ENCODE results near the gene SSX4B. TPM values are rescaled to one million over a fixed set of nuclear protein-coding genes. Genes with fewer than 3 reads are reported as not detected.
A peak's percentile ranks its signal among the peaks of the same experiment; 100 is the strongest.
"Not testable (repeated sequence)": the region's sequence is repeated elsewhere in the genome, so short reads cannot be mapped to it uniquely, and the experiment has no call there.

Gene SSX4B, protein sequence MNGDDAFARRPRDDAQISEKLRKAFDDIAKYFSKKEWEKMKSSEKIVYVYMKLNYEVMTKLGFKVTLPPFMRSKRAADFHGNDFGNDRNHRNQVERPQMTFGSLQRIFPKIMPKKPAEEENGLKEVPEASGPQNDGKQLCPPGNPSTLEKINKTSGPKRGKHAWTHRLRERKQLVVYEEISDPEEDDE
- polyA plus RNA-seq (2013): not detected

DNA sequence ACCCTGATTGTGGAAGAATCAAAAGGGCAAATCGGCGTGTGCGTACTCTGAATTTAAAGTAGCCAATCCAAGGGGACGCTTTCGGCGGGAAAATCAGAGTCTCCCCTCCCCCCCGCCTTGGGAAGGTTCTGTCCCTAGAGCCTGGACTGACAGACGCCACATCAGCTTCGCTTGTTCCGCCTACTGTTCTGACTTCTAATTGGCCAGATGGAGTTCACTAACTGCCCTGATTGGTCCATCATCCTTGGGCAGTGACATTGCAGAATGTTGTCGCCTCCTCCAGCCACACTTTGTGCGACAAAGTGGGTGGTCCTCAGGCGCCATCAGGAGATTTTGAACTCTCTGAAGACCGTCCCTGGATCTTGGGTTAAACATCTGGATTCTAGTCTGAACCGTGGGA is at the start of gene SSX4B:
Gene SSX4B, minus strand, starts transcription at position 101 of the 400 bp plus-strand sequence. CDS start 588 bp downstream, outside the sequence.
- H3K4me1 ChIP-seq (ENCODE audit: control extremely low read depth in 1 of 4, control insufficient read depth in 4 of 4, insufficient read depth in 4 of 4, low read length in 3 of 4); H3K4me3 ChIP-seq (ENCODE audit: control insufficient read depth in 1 of 7, extremely low read depth in 1 of 7, insufficient read depth in 4 of 7, low read depth in 2 of 7, low read length in 6 of 7); H3K9me3 ChIP-seq (ENCODE audit: control extremely low read depth in 1 of 5, control insufficient read depth in 4 of 5, insufficient read depth in 2 of 5, low read depth in 1 of 5, low read length in 4 of 5); CTCF ChIA-PET; H3K27ac ChIP-seq (ENCODE audit: insufficient read depth in 1 of 2, low read depth in 1 of 2, low read length in 2 of 2, poor library complexity in 1 of 2, severe bottlenecking in 2 of 2); POLR2A ChIA-PET; H3K27me3 ChIP-seq (replicated peaks in 2 of 5; ENCODE audit: control insufficient read depth in 4 of 5, insufficient read depth in 5 of 5, low read length in 4 of 5); H3K36me3 ChIP-seq (ENCODE audit: control insufficient read depth in 4 of 4, insufficient read depth in 4 of 4, low read length in 3 of 4); DNase-seq: not testable (repeated sequence)
- WGBS (ENCODE audit: insufficient coverage): no CpG with 5 or more reads among the region's 15 CpGs

DNA sequence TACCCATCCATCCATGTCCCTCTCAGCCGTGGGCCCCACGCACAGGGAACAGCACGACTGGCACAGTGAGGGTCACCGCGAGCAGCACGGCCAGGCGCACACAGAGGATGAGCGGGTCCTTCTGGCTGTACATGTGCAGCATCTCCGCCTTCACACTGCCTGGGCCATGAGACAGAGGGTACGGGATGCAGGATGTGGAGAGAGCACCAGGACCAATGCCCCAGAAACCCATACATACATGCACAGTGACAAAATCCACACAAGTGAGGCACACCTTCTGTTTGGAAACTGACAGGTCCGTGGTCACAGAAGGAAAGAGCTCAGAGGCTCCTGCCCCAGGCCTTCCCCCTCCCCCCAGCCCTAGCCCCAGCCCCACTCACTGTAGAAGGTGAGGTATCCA is 48.8 kb upstream of the SSX4B start:
- ChIA-PET POLR2A (no interaction called here), CTCF (no interaction called here)
- no peak for DNase-seq
- WGBS (ENCODE audit: insufficient coverage): 93% methylated on average over 8 of the region's 11 CpGs
- Histone ChIP-seq H3K27me3 (replicated peaks in 2 of 5; ENCODE audit: control insufficient read depth in 4 of 5, insufficient read depth in 5 of 5, low read length in 4 of 5) (no peaks in the 10 kb centered on the region), H3K4me3 (ENCODE audit: control insufficient read depth in 1 of 7, extremely low read depth in 1 of 7, insufficient read depth in 4 of 7, low read depth in 2 of 7, low read length in 6 of 7) (no peak overlapping the region), H3K36me3 (ENCODE audit: control insufficient read depth in 4 of 4, insufficient read depth in 4 of 4, low read length in 3 of 4) (peaks cover 0 to 49% (median 30%) of the 10 kb centered on the region in 4 experiments), H3K4me1 (ENCODE audit: control extremely low read depth in 1 of 4, control insufficient read depth in 4 of 4, insufficient read depth in 4 of 4, low read length in 3 of 4) (no peaks in the 10 kb centered on the region), H3K27ac (ENCODE audit: insufficient read depth in 1 of 2, low read depth in 1 of 2, low read length in 2 of 2, poor library complexity in 1 of 2, severe bottlenecking in 2 of 2) (no peak overlapping the region), H3K9me3 (ENCODE audit: control extremely low read depth in 1 of 5, control insufficient read depth in 4 of 5, insufficient read depth in 2 of 5, low read depth in 1 of 5, low read length in 4 of 5) (no peaks in the 10 kb centered on the region)

DNA sequence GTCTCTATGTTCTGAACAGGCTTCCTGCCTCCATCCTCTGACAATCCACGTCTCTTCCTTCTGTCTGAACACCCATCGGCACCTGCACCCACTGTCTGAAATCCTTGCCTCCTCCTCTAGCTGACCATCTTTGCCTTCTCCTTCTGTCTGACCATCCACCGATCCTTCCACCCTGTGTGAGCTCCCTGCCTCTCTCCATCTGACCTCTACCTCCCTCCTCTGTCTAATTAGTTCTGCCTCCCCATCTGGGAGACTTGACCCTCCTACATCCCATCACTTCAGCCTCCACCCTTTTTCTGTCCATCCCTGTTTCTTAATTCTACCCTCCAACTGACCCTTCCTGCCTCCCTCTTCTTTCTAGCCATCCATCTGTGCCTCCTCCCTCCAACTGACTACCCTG is 48.3 kb upstream of the SSX4B start:
- Histone ChIP-seq H3K27ac (ENCODE audit: insufficient read depth in 1 of 2, low read depth in 1 of 2, low read length in 2 of 2, poor library complexity in 1 of 2, severe bottlenecking in 2 of 2) (no peak overlapping the region), H3K27me3 (replicated peaks in 2 of 5; ENCODE audit: control insufficient read depth in 4 of 5, insufficient read depth in 5 of 5, low read length in 4 of 5) (no peaks in the 10 kb centered on the region), H3K36me3 (ENCODE audit: control insufficient read depth in 4 of 4, insufficient read depth in 4 of 4, low read length in 3 of 4) (peaks cover 0 to 45% (median 27%) of the 10 kb centered on the region in 4 experiments), H3K9me3 (ENCODE audit: control extremely low read depth in 1 of 5, control insufficient read depth in 4 of 5, insufficient read depth in 2 of 5, low read depth in 1 of 5, low read length in 4 of 5) (no peaks in the 10 kb centered on the region), H3K4me1 (ENCODE audit: control extremely low read depth in 1 of 4, control insufficient read depth in 4 of 4, insufficient read depth in 4 of 4, low read length in 3 of 4) (no peaks in the 10 kb centered on the region), H3K4me3 (ENCODE audit: control insufficient read depth in 1 of 7, extremely low read depth in 1 of 7, insufficient read depth in 4 of 7, low read depth in 2 of 7, low read length in 6 of 7) (no peak overlapping the region)
- ChIA-PET CTCF (no interaction called here), POLR2A (no interaction called here)
- WGBS (ENCODE audit: insufficient coverage): 81% methylated on average over 3 of the region's 3 CpGs
- DNase-seq: no peak

DNA sequence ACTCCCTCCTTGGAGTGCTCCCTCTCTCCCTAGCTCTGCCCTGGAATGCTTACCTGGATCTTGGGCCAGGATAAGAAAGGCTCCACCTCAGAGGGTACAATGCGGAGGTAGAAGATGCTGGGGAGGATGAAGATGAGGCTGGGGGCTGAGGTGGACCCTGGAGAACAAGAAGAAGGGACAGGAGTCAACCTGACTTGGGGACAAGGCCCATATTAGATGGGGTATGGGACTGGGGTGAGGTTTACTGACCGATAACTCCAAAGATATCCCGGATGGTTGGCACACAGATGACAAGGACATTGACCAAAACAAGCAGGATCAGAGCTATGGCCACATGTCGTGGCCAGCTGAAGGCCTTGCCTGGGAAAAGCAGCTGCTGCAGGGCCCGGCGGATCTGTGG is 47.7 kb upstream of the SSX4B start:
- 93% methylated on average over 6 of the region's 6 CpGs for WGBS (ENCODE audit: insufficient coverage)
- CTCF ChIA-PET: no interaction called here
- no peak overlapping the region for H3K4me3 ChIP-seq (ENCODE audit: control insufficient read depth in 1 of 7, extremely low read depth in 1 of 7, insufficient read depth in 4 of 7, low read depth in 2 of 7, low read length in 6 of 7)

DNA sequence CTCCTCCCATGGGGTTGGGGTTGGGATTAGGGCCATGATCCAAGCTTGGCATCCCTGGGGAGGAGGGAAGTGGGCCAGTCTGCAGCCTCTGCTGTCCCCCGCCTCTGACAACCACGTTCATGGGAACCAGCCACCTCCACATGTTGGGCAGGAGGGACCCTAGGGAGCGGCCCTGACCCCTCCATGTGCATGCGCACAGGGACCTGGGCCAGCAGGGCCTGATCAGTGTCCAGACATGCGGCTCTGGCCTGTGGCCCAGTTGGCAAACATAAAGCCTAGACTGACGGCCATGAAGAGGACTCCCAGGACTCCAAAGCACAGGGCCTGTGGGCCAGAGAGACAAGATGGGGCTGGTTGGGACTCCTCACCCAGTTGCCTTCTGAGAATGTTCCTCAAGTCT is 47.0 kb upstream of the SSX4B start:
- CTCF ChIA-PET: no interaction called here
- 92% methylated on average over 6 of the region's 6 CpGs for WGBS (ENCODE audit: insufficient coverage)

More for the DNA sequence above, 47.7 kb upstream of the SSX4B start:
- H3K36me3 ChIP-seq (ENCODE audit: control insufficient read depth in 4 of 4, insufficient read depth in 4 of 4, low read length in 3 of 4): peaks cover 0 to 45% (median 27%) of the 10 kb centered on the region in 4 experiments
- H3K27ac ChIP-seq (ENCODE audit: insufficient read depth in 1 of 2, low read depth in 1 of 2, low read length in 2 of 2, poor library complexity in 1 of 2, severe bottlenecking in 2 of 2): no peak overlapping the region
- no peaks in the 10 kb centered on the region for H3K9me3 ChIP-seq (ENCODE audit: control extremely low read depth in 1 of 5, control insufficient read depth in 4 of 5, insufficient read depth in 2 of 5, low read depth in 1 of 5, low read length in 4 of 5)
- DNase-seq: no peak
- H3K4me1 ChIP-seq (ENCODE audit: control extremely low read depth in 1 of 4, control insufficient read depth in 4 of 4, insufficient read depth in 4 of 4, low read length in 3 of 4): no peaks in the 10 kb centered on the region
- POLR2A ChIA-PET: no interaction called here
- H3K27me3 ChIP-seq (replicated peaks in 2 of 5; ENCODE audit: control insufficient read depth in 4 of 5, insufficient read depth in 5 of 5, low read length in 4 of 5): no peaks in the 10 kb centered on the region

DNA sequence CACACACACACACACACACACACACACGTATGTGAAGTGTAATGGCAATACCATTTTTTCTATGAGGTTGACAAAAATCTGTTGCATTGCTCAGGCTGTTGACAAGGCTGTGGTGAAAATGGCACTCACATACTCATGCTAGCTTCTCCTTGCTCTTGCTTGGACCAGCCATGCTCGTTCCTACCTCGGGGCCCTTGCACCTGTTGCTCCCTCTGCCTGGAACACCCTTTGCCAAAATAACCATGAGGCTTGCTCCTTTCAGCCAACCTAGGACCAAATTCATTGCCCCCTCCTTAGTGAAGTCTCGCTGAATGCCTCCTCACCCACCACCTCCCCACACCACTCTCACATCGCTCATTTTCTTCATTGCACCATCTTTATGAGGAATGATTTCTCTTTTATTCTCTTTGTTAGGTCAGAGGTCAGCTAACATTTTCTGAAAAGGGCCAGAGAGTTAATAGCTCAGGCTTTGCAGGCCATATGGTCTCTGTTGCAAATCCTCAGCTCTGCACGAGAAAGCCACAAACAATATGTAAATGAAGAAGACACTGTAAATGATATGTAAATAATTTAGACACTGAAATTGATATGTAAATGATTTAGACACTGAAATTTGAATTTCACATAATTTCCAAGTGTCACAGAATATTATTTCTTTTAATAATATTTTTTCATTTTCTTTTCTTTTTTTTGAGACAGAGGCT is 45.0 kb upstream of the SSX4B start:
- Histone ChIP-seq H3K36me3 (ENCODE audit: control insufficient read depth in 4 of 4, insufficient read depth in 4 of 4, low read length in 3 of 4) (peaks cover 0 to 36% (median 19%) of the 10 kb centered on the region in 4 experiments), H3K9me3 (ENCODE audit: control extremely low read depth in 1 of 5, control insufficient read depth in 4 of 5, insufficient read depth in 2 of 5, low read depth in 1 of 5, low read length in 4 of 5) (peaks cover 0 to 1% (median 0%) of the 10 kb centered on the region in 5 experiments), H3K4me3 (ENCODE audit: control insufficient read depth in 1 of 7, extremely low read depth in 1 of 7, insufficient read depth in 4 of 7, low read depth in 2 of 7, low read length in 6 of 7) (no peak overlapping the region), H3K27ac (ENCODE audit: insufficient read depth in 1 of 2, low read depth in 1 of 2, low read length in 2 of 2, poor library complexity in 1 of 2, severe bottlenecking in 2 of 2) (no peak overlapping the region), H3K4me1 (ENCODE audit: control extremely low read depth in 1 of 4, control insufficient read depth in 4 of 4, insufficient read depth in 4 of 4, low read length in 3 of 4) (no peaks in the 10 kb centered on the region), H3K27me3 (replicated peaks in 2 of 5; ENCODE audit: control insufficient read depth in 4 of 5, insufficient read depth in 5 of 5, low read length in 4 of 5) (no peaks in the 10 kb centered on the region)
- ChIA-PET CTCF (no interaction called here), POLR2A (no interaction called here)
- DNase-seq: no peak
- 91% methylated on average over 4 of the region's 6 CpGs for WGBS (ENCODE audit: insufficient coverage)

More for the DNA sequence above, 47.0 kb upstream of the SSX4B start:
- POLR2A ChIA-PET: no interaction called here
- Histone ChIP-seq H3K9me3 (ENCODE audit: control extremely low read depth in 1 of 5, control insufficient read depth in 4 of 5, insufficient read depth in 2 of 5, low read depth in 1 of 5, low read length in 4 of 5) (no peaks in the 10 kb centered on the region), H3K27me3 (replicated peaks in 2 of 5; ENCODE audit: control insufficient read depth in 4 of 5, insufficient read depth in 5 of 5, low read length in 4 of 5) (no peaks in the 10 kb centered on the region), H3K27ac (ENCODE audit: insufficient read depth in 1 of 2, low read depth in 1 of 2, low read length in 2 of 2, poor library complexity in 1 of 2, severe bottlenecking in 2 of 2) (no peak overlapping the region), H3K36me3 (ENCODE audit: control insufficient read depth in 4 of 4, insufficient read depth in 4 of 4, low read length in 3 of 4) (peaks cover 0 to 45% (median 27%) of the 10 kb centered on the region in 4 experiments), H3K4me1 (ENCODE audit: control extremely low read depth in 1 of 4, control insufficient read depth in 4 of 4, insufficient read depth in 4 of 4, low read length in 3 of 4) (no peaks in the 10 kb centered on the region), H3K4me3 (ENCODE audit: control insufficient read depth in 1 of 7, extremely low read depth in 1 of 7, insufficient read depth in 4 of 7, low read depth in 2 of 7, low read length in 6 of 7) (no peak overlapping the region)
- DNase-seq: no peak

DNA sequence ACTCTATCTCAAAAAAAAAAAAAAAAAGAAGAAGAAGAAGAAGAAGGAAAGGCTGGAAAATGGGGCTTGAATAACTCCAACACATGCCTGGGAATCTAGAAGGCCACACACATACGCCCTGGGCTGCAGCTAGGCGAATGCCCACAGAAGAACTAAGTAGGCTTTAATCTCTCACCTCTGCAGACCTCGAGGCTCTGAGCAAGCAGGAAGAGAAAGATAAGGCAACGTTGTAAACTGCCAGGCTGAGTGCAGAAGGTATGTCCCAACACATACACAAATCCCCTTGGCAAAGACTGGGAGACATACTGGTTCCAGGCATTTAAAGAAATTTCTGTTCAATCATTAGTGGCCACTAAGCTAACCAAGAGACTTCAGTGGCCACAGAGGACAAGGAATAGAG is 39.9 kb upstream of the SSX4B start:
- WGBS (ENCODE audit: insufficient coverage): 53% methylated on average over 3 of the region's 4 CpGs
- H3K36me3 ChIP-seq (ENCODE audit: control insufficient read depth in 4 of 4, insufficient read depth in 4 of 4, low read length in 3 of 4): no peaks in the 10 kb centered on the region
- no peak overlapping the region for H3K4me3 ChIP-seq (ENCODE audit: control insufficient read depth in 1 of 7, extremely low read depth in 1 of 7, insufficient read depth in 4 of 7, low read depth in 2 of 7, low read length in 6 of 7)
- peaks cover 0 to 1% (median 0%) of the 10 kb centered on the region in 5 experiments for H3K9me3 ChIP-seq (ENCODE audit: control extremely low read depth in 1 of 5, control insufficient read depth in 4 of 5, insufficient read depth in 2 of 5, low read depth in 1 of 5, low read length in 4 of 5)
- H3K27ac ChIP-seq (ENCODE audit: insufficient read depth in 1 of 2, low read depth in 1 of 2, low read length in 2 of 2, poor library complexity in 1 of 2, severe bottlenecking in 2 of 2): no peak overlapping the region
- ChIA-PET POLR2A (no interaction called here), CTCF (no interaction called here)
- no peaks in the 10 kb centered on the region for H3K4me1 ChIP-seq (ENCODE audit: control extremely low read depth in 1 of 4, control insufficient read depth in 4 of 4, insufficient read depth in 4 of 4, low read length in 3 of 4)
- peak in 1 of 3 donors; percentile 16 for DNase-seq
- no peaks in the 10 kb centered on the region for H3K27me3 ChIP-seq (replicated peaks in 2 of 5; ENCODE audit: control insufficient read depth in 4 of 5, insufficient read depth in 5 of 5, low read length in 4 of 5)

Measured in common myeloid progenitor, CD34-positive (primary cell).